Midbrain (tissue), 1 donor: Measurements from ENCODE around the gene KCNIP1.
"Not testable (repeated sequence)": the region's sequence is repeated elsewhere in the genome, so short reads cannot be mapped to it uniquely, and the experiment has no call there.

ENCODE experiments used
- DNase-seq: peaks from one replicate; lab custom pipeline; 2025; lab: John Stamatoyannopoulos, UW

The KCNIP1 gene

DNA sequence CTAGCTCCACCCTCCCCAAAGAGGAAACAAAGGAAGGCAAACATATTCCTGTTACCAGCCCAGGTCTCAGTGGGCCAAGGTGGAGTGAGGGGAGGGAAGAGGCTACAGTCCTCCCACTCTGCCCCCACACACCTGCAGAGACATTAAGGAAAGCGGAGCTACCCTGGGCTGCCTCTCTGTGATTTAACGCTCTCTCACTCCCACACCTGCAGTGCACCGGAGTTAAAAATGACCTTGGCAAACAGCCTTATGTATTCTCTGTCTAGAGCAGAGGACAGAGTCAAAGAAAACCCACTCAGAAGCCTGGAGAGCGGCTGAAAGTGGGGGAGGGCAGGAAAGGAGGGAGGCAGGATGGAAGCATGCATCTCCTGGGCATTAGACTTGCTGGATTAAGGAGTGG, 32.7 kb downstream of the KCNIP1 start:
- DNase-seq = no peak

DNA sequence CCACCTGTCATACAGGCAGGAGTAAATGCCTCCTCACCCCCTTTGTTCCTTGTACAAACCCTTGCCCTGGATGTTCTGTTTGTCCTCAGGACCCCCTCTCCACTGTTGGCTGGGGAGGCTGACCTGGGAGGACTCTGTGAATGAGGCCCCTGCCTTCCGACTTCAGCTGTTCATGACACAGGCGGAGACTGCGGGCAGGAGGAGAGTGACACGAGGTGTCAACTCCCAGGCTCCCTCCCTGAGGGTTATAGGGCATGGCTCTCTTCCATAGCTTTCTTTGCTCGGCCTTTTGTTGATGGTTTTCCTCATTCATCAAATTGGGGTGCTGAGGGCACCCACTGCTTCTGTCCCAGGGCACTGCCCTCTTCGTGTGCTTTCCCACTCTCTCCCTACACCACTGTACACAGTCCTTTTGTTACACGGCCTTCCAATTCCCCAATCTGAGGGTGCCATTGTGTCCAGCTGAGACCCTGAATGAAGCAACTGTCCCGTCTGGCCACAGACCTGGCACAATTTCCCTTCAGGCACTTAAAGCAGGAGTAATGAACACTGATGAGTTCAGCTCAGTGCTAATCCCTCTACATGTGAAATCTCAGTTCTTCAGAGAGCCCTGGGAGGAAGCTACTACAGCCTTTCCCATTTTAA, 33.8 kb downstream of the KCNIP1 start:
- DNase-seq = peak; percentile 52

DNA sequence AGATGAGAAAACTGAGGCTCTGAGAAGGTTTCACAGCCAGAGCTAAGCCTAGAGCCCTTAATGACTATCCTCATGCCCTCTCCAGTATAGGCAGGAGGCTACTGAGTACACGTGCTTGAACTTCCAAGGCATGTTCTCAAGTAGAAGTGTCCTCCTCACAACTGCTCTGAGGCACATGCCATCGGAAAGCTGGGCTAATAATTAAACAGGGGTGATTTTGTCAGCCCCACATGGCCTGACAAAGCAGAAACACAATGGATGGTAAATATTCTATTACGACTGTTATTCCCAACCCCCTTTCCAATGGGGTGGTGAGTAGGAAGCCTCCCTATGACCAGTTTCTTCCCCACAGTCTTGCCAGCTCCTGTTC, 34.3 kb downstream of the KCNIP1 start:
- DNase-seq = no peak

DNA sequence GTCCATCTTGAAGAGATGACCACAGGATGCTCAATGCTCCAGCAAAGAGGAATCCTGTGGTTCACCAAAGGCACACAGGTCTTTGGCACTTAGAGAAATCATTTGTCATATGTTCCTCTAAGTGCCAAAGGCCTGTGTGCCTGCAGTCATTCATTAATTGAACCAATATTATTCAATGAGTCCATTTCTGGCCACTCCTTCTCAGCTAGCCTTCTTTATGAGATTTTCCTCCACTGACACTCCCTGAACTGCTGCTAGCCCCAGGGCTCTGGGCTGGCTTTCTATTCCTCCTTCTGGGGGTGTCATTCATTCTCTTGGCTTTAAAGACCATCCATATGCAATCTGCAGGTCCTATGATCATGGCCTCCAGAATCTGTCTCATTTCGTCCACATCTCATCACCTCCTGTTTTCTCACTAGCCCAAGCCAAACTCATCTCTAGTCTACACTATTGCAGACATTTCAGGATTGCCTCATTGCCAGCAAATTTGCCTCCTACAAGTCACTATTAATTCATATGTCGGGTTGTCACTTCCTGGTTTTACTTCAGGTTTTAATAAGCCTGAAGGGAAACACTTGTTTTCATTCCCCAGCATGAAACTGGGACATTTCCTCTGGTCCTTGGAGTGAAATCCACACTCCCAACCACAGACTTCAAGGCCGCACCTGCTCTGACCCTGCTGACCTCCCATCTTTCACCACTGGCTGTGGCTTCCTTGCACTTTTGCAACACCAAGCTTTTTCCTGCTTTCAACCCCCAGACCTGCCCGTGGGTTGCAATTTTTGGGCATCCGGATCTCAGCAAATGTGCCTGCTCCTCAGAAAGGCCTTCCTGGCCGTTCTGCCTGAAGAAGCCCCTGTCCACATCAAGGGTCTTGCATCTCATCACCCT, 35.1 kb downstream of the KCNIP1 start:
- no peak for DNase-seq

DNA sequence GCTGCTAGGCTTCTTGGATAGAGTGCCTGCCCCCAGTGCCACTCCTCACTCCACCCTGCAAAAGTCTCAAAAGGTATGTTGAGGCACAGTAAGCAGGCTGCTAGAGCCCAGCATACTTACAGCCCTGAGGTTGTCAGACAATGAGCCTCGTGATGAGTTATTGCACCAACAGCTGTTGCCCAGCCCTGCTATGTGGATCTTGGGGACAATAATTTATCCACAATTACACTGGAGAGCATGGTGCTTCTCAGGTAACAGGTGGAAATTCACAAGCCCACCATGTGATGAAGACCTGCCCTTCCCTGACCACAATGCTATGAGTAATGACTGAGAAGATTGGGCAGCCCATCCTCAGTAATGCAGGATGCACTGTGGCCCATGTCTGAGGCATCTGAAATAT, 36.5 kb downstream of the KCNIP1 start:
- DNase-seq = no peak

DNA sequence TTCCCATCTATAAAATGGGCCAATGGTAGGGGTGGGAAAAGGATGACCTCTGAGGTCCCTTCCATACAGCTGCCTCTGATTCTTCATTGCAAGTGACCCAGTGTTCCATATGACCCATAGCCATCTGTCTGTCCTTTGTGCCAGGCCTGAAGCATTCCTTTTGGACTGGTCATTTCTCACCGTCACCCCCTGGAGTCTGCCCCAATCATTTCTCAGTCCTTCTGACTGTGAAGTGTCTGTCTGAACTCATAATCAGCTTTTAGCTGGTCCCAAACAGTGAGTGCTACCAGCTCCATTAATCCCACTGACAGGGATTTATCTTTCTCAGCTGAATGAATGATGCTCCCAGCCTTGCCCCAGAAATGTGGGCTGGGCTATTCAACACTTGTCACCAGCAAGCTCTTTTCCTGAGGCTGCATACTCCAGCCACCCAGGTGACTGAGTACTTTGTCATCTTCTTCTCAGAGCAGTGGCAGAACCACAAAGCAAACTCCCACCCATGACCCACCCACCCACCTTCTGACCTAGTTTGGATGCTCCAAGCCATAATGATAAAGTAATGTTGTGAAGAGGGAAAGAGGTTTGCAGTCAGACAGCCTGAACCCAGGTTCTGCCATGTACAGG, 37.4 kb downstream of the KCNIP1 start:
- DNase-seq = no peak

DNA sequence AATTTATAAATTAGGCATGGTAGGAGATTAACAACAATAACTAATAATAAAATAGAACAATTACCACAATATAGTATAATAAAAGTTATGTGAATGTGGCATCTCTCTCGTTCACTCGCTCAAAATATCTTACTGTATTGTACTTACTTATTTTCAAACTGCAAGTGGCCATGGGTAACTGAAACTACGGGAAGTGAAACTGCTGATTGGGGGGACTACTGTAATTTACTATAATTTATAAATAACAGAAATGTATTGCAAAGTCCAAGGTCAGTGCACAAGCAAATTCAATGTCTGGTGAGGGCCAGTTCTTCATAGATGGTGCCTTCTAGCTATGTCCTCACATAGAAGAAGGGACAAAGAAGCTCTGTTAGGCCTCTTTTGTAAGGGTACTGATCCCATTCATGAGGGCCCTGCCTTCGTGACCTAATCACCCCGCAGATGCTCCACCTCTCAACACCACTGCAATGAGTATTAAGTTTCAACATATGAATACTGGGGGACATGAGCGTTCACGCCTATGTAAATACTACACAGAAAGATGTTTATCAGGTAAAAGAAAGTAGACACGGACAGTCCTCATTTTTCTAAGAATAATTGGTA, 39.0 kb downstream of the KCNIP1 start:
- DNase-seq = no peak

DNA sequence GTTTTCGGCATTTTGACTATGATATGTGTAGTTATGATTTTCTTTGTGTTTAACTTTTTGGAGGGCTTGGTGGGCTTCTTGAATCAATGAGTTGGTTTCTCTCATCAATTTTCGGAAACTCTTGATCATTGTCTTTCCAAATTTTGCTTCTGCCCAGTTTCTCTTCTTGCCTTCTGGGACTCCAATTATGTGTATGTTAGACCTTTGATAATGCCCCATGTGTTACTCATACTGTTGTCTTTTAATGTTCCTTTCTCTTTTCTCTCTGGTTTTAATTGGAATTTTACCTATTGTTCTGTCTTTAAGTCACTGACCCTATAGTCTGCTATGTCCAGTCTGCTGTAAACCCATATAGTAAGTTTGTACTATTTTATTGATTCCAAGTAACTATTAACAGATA, 41.5 kb downstream of the KCNIP1 start:
- DNase-seq = no peak

DNA sequence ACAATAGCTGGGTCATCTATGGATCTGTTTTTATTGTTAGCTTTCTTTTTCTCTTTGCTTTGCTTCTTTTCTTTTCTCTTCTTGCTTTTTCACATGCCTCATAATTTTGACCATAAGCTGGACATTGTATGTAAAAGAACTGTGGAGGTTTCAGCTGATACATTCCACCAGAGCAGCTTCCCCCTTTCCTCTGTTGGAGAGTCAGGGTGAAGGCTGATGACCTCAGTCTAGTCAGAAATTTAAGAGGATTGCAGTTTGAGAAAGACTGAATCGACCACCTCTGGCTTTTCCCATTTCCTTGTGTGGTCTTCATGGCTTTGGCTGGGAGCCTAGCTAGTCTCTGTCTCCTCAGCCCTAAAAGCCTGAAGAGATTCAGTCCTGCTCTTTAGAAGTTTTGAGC, 42.0 kb downstream of the KCNIP1 start:
- DNase-seq = no peak

DNA sequence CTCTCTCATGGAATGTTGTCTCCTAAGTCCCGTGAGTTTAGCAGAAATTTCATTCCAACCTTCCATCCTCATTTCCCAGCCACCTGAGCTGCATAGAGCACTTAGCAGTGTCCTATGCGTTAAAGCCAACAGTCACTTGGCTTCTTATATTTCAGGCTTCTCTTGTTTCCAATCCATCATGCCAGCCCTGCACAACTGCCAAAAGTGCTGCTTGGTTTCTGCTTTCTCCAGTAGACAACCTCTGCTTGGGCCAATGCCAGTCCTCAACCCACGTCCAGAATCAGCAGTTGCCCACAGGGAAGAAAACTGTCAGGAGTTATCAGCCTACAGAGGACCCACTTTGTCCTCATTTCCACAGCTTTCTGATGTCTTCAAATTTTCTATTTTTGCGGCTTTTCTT, 42.5 kb downstream of the KCNIP1 start:
- no peak for DNase-seq

DNA sequence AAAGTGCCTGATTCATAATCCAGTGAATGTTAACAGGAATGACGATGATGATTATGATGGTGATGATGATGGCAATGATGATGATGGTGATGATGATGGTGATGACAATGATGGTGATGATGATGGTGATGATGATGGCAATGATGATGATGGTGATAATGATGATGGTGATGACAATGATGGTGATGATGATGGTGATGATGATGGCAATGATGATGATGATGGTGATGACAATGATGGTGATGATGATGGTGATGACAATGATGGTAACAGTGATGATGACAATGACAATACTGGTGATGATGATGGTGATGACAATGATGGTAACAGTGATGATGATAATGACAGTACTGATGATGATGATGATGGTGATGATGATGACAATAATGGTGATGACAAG, 46.6 kb downstream of the KCNIP1 start:
- DNase-seq = not testable (repeated sequence)

DNA sequence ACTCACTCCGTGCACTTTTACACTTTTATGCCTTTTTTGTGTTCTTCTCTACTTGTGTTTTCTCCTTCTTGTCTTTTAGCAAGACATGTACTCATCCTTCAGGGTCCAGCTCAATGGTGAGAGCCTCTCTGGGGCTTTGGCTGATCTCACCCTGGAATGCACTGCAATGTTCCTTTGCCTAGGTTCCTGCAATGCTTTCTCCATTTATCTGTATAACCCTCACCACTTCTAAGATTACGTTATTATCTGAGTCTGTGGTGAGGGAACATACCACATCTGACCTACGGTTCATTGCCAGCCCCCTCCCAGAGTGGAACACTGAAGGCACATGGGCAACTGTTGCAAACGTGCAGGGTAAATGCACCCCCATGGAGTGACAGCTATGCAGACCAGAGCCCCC, 47.3 kb downstream of the KCNIP1 start:
- DNase-seq = no peak

DNA sequence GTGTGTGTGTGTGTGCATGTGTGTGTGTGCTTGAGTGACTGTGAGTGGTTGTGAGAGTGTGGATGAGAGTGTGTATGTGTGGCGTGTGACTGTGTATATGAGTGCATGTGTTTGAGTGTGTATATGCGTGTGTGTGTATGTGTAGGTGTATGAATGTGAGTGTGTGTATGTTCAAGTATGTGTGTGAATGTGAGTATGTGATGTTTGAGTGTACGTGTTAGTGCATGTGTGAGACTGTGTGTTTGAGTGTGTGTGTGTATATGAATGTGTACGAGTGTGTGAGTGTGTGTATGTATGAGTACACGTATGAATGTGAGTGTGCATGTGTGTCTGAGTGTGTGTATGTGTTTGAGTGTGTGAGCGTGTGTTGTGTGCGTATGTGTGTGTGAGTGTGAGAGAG, 47.8 kb downstream of the KCNIP1 start:
- DNase-seq = no peak

DNA sequence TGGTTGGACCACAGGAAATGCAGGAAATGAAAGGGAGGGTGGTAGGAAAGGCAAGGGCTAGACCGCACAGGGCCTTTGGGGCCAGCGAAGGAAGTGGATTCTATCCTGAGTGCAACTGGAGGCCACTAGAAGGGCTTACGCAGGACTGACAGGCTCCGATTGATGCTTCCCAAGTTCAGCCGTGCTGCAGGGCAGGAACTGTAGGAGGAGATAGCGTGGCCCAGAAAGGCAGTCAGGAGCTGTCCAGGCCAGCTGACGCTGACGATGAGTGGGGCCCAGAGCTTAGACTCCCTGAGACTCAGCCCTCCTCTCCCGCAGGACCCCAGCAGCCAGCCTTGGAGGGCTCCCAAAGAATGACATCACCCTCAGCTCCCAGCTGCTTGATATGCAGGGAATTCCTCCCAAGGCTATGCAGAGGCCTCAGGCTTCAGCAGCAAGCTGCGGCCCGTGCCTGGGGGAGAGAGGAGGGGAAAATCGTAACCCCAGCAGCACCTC, 48.8 kb downstream of the KCNIP1 start:
- peak; percentile 81 for DNase-seq

DNA sequence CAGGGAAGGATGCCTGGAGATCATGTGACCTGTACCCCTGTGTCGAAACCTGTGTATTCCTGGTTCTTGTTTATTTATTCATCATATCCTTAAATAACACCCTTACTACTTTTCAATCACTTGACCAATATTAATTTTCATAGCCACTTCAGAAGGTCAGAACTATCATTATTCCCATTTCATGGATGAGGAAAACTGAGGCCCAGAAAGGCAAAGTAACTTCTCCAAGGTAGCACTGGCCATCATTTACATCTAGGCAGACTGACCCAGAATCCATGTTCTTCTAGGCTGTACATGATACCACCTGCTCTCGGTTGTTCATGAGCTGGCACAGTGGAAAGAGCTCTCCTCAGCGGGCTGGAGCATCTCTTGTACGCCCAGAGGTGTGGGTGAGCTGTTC, 49.4 kb downstream of the KCNIP1 start:
- no peak for DNase-seq

DNA sequence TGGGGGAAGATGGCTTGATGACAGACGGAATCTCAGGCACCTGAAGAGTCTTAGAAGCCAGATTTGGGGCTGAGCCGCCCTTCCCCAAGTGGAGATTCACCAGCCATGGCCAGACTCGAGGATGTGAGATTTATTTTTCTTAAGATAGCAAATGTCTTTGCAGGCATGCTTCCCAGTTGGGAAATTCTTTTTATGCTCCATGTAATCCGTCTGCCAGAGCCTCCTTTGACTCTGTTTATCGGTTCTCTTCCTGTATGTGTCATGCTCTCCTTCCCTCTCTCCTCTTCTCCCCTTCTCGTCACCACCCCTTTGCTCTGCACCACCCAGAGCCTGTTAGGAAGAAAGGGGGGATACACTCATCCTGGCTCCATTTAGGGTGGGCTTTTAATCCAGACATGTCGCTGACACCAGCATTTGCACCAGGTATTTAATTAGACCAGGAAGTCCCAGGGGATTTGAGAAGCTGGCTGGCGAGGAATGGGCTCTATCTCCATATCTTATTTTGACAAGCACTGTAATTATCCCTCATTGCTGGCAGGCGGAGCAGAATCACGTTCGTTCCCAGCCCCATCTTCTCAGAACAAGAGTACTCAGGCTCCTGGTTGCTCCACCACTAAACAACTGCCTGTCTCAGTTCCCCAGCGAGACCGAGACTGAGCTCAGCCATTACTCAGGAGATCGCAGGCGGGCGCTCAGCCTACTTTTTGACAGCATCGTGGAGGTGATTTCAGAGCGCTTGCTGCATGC, 50.9 kb downstream of the KCNIP1 start:
- no peak for DNase-seq

DNA sequence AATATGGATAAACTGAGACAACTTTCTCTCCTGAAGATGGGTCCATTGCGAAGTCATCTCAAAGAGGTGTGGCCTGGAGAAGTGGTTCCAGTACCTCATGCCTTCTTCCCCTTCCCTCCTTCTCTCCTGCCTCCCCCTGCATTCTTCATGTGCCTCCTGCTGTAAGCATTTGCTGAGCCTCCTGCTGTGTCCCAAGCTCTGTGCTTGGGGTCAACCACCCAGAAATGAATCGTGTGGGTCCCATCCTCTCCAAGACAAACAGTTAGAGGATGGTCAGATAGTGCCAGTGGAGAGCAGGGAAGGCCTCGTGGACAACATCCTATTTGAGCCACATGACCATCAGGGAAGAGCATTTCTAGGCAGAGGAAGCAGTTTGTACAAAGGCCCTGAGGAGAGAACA, 53.5 kb downstream of the KCNIP1 start:
- DNase-seq = no peak

DNA sequence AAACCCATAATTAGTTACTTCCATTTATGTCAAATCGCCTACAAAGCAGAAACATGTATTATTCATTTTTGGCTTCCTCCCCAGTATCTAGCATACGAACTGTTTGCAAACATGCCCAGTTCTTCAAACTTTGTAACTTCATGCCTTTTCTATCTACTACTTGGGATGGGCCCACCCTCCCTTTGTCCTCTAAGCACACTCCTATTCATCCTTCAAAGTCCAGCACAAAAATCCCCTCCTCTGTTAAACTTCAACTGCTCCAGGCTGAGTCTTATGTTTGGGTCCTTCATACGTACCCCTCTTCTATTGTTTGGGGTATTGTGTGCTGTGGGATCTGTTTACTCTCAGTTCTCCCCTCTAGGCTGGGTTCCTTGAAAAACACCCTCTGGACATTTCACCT, 55.5 kb downstream of the KCNIP1 start:
- no peak for DNase-seq

DNA sequence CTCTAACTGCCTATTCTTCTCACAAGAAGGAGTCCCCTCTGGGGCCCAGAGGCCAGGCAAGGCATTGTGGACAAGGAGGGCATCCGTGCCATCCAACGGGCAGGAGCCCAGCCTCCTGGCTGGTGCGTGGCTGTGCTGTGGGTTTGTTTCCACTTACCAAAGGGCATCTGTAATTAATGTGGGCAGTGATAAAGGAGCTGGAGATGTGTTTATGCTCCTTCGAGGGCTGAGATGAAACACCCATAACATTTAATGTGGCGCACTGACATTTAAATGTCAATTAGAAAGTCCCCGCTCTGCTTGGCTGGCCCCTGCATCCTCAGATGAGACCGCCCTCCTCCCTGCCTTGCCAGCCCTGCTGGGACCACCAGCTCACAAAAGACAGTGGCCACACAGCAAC, 57.1 kb downstream of the KCNIP1 start:
- no peak for DNase-seq

DNA sequence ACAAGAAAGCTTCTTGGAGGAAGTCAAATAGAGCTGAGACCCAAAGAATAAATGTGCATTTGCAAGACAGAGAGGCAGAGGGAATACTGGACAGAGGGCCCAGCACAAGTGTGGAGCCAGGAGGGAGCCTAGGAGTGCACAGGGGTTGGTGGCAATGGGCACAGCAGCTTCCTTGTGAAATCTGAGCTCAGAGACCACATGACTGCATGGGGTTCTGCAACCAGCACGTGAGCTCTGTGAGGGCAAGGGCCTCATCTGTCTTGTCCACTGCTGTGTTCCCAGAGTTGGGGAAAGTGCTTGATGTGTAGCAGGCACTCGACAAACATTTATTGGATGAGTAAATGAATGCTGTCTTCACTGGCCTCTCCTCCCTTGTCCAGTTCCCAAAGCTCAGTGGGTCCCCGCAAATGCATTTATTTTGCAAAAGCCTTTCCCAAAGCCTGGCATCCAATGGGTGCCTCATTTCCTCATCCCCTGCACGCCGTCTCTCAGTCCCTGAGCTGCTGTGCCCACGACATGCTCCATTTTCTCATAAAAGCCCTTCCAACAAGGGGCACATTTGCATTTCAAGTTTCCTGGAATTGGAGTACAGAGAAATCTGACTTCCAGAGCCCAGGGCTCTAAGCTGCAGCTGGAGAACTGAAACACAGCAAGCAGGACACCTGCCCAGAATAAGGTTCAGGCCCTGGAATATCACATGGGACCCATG, 58.5 kb downstream of the KCNIP1 start:
- peak; percentile 31 for DNase-seq

DNA sequence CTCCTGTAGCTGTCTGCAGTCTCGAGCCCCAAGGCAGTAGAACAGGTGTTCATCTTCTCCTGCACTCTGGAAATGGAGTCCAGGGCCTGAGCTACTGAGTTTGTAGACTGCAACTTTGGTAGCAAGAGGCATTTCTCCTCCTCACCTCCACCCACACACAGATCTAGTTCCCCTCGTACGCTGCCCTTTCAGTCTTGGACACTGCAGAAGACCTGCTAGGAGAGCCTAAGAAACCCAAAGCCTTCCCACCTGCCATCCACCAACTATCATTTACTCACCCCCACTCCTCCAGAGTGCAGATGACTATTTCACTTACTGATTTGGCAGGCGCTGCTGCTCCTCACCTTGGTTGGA, 59.0 kb downstream of the KCNIP1 start:
- DNase-seq = no peak
